ENCODE results near the gene CGB2. TPM values are rescaled to one million over a fixed set of nuclear protein-coding genes. Genes with fewer than 3 reads are reported as not detected.
"Not testable (repeated sequence)": the region's sequence is repeated elsewhere in the genome, so short reads cannot be mapped to it uniquely, and the experiment has no call there.

CGB2 gene
- not detected for total RNA-seq

DNA sequence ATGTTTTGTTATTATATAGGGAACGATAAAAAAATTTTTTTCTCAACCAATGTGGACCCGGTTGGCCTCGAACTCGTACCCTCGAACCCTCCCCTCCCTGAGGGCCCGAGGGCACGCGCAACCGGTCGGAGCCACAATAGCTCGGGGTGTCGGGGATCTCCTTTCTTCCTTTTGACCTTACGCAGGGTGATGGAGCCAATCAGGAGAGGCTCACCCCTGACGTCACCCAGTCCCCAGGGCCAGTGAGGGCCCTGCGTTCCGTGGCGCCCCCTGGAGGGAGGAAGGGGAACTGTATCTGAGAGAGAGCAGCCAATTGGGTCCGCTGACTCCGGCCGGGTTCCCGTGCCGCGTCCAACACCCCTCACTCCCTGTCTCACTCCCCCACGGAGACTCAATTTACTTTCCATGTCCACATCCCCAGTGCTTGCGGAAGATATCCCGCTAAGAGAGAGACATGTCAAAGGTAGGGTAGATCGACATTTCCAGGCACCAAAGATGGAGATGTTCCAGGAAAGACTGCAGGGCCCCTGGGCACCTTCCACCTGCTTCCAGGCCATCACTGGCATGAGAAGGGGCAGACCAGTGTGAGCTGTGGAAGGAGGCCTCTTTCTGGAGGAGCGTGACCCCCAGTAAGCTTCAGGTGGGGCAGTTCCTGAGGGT, at the start of gene CGB2:
TSS of gene CGB2 (plus strand) at position 249 of the 660 bp plus-strand sequence. CDS start at position 455, 206 bp downstream.
- not testable (repeated sequence) for DNase-seq (ENCODE audit: low spot score in 2 of 2); FAIRE-seq

DNA sequence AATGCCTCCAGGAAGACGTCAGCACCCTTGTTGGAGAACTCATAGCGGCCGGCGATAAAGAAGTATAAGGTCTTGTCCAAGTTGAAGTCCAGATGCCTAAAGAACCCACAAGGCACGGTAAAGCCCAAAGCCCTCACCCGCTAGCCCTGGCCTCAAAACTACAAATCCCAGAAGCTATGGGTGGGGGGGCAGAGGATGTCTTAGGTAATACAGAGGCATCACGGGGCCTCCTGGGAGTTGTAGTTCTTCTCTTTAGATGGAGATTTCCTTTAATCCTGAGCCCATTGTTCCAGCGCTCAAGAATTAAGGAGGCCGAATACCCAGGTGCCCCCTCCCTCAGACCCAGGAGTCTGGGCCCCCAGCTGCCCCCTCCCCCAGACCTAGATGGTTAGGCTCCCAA, 49.4 kb upstream of the CGB2 start:
- FAIRE-seq (no peak), DNase-seq (ENCODE audit: low spot score in 2 of 2) (no peak)

DNA sequence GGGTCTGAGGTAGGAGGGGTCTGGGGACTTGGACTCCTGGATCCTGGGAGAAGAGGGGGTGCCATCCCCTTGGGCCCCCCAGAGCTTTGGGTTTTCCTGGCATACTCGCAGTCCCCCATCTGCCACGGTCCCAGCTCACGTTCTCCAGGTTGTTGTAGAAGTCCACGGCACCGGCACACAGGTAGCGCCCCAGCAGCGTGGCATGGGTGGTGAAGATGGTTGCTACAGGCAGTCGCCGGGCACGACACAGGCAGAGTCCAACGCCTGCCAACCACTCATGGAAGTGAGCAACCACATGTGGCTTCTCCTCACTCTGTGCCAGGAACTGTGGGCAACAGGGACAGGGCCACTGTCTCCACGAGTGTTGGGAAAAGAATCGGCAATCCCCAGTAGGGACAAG, 46.0 kb upstream of the CGB2 start:
- FAIRE-seq (no peak), DNase-seq (ENCODE audit: low spot score in 2 of 2) (no peak)

DNA sequence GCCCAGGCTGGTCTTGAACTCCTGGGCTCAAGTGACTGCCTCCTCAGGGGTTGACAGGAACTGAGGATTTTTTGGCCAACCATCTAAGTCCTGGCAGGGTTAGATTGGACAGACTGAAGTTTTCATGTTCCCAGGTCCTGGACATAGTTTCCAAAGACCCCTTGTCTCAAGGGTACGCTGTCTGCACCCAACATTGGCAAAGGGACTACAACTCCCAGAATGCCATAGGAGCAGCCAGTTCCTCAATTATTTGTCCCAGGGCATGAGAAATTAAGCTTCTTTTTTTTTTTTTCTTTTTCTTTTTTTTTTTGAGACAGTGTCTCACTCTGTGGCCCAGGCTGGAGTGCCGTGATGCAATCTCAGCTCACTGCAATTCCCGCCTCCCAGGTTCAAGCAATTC, 45.5 kb upstream of the CGB2 start:
- DNase-seq (ENCODE audit: low spot score in 2 of 2) (no peak), FAIRE-seq (no peak)

DNA sequence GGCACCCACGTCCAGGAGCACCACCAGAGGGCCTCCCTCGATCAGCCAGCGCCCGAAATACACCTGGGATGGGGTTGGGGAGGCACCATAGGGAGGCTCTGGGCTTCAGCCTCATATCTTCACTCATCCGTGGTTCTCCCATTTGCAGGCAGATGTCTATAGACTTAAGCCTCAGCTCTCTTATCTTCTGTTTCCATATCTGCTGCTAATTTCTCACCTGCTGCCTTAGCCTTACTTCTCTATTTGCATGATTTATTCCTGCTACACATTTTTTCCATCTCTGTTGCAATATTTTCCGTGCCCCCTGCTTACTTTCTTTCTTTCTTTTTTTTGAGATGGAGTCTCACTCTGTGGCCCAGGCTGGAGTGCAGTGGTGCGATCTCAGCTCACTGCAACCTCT, 44.4 kb upstream of the CGB2 start:
- DNase-seq (ENCODE audit: low spot score in 2 of 2), result no peak
- FAIRE-seq, result no peak

DNA sequence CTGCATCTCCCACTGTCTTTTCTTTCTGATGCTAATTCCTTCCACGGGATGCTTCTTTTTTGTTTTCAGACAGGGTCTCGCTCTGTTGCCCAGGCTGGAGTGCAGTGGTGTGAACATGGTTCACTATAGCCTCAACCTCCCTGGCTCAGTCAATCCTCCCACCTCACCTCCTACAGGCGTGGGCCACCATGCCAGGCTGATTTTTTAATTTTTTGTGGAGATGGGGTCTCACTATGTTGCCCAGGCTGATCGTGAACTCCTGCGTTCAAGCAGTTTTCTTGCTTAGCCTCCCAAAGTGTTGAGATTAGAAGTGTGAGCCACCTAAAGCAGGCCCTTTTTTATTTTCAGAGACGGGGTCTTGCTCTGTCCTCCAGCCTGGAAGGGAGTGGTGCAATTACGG, 43.4 kb upstream of the CGB2 start:
- FAIRE-seq (no peak), DNase-seq (ENCODE audit: low spot score in 2 of 2) (no peak)

DNA sequence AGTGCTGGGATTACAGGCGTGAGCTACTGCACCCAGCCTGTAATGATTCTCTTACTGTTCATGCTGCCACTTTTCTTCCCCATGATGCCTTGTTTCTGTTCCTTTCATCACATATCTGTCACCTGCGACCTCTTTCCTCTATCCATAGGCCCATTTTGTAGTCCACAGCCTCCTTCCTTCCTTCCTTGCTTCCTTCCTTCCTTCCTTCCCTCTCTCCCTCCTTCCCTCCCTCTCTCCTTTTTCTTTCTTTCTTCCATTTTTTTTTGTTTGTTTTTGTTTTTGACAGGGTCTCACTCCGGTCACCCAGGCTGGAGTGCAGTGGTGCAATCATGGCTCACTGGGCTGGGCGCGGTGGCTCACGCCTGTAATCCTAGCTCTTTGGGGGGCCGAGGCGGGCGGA, 42.8 kb upstream of the CGB2 start:
- FAIRE-seq (no peak), DNase-seq (ENCODE audit: low spot score in 2 of 2) (no peak)

DNA sequence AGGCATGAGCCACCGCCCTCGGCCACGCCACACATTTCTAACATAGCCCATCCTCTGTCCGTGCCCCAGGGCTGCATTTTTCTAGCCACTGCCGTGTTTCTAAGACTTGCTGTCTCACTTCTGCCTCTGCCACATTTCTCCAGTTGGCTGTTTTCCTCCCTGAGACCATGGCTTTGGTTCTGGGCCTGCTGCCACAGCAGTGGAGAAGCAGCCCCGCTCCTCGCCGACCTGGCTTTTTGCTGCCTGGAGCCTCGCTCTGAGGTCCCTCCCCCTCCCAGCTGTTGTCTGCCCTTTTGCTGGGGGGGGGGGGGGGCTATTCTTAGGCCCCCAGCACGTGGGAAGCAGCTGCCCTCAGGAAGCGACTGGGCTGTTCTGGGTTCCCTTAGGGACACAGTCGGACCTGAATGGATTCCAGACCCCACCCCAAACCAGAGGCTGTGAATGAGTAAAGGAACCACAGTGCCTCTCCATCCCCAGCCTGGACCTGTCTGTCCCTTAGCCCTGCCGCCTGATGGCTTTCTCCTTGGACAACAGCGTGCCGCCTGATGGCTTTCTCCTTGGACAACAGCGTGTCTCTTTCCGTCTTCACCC, 41.9 kb upstream of the CGB2 start:
- DNase-seq (ENCODE audit: low spot score in 2 of 2) (no peak), FAIRE-seq (no peak)

DNA sequence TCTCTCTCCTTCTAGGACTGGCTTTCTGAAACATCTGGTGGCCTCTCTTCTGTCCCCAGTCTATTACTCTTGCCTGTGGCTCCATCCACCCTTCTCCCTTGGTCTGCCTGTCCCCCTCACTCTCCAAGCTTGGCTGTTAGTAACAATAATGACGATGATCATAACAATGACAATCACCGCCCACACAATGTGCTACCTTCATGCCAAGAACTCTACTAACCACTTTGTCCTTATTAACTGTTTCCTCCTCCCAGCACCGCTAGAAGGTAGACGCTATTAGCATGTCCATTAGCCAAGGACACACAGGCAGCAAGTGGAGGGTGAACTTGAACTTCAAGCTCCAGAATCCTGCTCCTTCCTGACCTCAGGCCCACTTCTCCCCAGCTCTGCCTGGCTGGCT, 41.3 kb upstream of the CGB2 start:
- FAIRE-seq (no peak), DNase-seq (ENCODE audit: low spot score in 2 of 2) (no peak)

DNA sequence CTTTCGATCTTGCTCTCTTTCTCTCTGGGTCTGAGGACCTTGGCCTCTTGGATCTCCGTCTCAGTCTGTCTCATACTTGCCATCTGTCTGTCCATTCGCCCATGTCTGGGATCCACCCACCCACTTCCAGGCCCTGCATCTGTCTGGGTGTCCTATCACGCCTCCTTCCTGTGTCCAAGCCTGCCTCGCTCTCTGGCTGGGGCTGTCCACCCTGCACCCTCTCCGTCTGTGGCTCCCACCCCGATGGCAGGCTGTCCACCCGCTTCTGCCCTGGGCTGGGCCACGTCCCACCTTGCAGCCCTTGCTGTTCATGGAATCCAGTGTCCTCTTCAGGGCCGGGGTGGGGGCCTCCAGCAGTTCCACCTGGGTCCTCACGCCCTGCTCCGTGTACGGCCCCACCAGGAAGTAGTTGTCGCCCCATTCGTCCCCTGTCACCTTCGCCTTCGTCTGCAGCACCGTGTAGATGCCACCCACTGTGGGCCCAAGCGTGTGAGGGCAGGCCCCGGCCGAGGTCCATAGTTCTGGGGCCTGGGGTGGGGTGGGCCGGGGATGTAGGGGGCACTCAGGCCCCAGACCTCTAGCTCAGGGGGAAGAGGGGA, 40.6 kb upstream of the CGB2 start:
- FAIRE-seq (no peak), DNase-seq (ENCODE audit: low spot score in 2 of 2) (no peak)

DNA sequence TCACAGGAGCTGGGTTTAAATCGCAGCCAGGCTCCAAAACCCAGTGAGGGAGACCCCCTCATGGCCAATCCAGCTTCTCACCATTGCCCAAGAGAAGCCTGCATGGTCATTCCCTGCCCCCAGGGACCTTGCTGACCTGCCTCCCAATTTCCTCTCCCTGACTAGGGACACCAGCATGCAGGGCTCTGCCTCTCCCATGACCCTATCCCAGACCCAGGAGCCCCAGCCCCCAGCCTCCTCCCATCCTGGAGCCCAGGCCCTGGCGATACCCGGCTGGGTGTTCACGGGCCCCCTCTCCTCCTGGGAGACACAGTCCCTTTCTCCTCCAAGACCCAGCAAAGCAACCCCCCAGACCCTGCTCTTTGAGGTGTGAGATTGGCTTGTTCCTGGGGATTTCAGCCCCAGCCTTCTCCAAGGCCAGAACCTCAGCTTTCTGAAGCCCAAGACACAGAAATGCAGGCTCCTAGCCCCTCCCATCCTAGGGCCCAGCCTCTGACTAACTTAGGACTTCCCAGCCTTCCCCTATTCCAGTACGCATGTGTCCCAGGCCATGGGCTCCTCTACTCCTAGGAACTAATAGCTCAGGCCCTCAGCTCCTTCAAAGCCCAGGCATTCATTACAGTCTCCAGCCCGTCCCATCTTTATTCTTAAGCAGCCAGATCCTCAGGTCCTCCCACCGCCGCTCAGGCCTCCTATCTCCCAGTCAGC, 39.7 kb upstream of the CGB2 start:
- no peak for FAIRE-seq
- DNase-seq (ENCODE audit: low spot score in 2 of 2), result peak in 1 of 2 donors; percentile 74

DNA sequence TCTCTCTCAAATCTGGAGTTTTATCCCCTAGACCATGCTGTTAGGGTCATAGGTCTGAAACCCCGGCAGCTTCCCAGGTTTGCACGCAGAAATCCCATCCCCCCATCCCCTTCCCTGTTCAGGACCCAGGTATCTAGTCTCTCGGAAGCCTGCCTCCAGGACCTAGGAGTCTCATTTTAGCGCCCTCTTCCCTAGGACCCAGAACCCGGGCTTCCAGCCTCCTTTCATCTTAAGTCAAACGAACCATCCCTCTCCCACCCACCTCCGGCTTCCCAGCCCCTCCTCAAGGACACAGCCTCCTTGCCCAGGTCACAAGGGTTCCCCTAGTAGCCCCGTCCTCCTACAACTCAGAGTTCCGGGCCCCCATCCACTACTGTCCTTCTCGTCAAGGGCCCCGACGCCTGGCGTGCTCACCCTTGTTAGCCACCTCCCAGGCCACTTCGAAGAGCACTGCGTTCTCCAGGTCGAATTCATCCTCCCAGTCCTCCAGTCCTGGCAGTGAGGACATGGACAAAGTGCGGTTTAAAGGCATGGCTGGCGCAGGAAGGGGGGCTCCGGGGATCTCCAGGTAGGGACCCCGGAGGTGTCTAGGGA, 39.0 kb upstream of the CGB2 start:
- FAIRE-seq (no peak), DNase-seq (ENCODE audit: low spot score in 2 of 2) (no peak)

DNA sequence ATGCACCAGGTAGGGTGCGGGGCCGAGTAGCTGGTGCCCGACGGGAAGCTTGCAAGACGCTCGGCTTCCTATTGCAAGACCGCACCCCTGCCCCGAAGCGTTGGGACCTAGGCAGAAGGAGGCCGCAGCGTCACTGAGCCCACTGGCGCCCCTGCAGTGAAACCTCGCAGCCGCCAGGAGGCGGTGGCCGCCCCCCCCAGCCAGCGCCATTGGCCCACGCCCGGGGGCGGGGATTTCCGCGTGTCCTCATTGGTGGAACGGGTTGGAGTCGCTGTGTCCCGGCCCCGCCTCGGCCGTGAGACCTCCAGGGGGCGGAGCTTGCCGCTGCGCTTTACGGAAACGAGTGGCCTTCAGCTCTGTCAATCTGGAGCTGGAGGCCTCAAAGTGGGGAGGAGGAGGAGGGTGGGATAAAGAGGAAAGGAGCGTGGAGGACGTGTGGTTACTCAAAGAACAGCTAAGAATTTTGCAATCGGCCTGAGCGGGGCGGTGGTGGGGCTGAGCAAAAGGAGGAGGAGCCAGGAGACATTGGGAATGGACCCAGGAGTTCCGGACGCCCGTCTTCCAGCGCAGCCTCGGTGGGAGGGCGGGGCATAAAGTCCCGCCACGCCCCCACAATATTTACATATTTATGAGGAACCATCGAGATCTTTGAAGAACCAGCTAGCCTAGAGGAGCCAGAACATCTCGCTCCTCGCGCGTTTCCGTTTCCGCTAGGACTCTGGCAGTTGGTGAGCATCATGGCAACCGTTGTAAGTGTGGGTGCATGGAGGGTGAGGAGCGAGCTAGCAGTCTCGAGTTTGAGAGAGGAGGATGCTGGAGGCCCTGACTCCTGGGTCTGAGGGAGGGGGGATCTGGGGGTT, 38.3 kb upstream of the CGB2 start, which contains the start of the genes GYS1 and RUVBL2:
TSS of gene GYS1 (minus strand) at position 135 of the 860 bp plus-strand sequence. CDS start 197 bp downstream, outside the sequence.
TSS of gene RUVBL2 (plus strand) at position 713 of the 860 bp plus-strand sequence. CDS start at position 738, 25 bp downstream.
- DNase-seq (ENCODE audit: low spot score in 2 of 2) (peak; percentile 97 to 99), FAIRE-seq (peak; percentile 82)

DNA sequence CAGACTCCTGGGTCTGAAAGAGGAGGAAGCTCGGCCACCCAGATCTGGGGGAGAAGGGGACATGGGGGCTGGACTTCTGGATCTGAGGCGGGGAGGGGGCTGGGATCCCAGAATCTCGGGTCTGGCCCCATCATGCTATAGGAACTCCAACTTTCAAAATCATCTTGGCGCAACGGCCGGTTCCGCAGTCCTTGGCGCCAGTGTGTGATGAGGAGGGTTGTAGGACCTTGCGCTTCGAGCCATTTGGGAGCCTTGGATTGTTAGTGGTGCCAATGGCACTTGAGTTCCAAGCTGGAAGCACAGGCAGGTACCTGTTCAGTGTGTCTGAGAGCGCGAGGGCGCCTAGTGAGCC, 37.7 kb upstream of the CGB2 start:
- DNase-seq (ENCODE audit: low spot score in 2 of 2), result no peak
- no peak for FAIRE-seq

DNA sequence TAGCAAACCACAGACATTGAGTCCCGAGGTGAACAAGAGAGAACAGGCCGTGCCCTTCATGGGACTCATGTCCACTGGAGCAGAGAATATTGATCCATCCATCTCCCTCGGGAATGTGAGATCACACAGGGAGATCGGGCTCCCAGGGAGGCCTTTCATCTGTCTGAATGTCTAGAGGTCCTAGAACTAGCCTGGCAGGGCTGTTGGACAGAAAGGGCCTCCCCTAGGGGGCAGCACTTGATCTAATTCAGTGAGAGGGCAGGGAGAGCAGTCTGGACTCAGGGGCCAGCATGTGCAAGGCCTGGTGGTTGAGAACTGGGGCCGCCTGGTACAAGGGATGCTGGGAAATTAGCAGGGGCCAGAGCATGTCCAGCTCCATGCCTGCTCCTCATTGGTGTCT, 33.7 kb upstream of the CGB2 start:
- no peak for FAIRE-seq
- DNase-seq (ENCODE audit: low spot score in 2 of 2), result no peak

DNA sequence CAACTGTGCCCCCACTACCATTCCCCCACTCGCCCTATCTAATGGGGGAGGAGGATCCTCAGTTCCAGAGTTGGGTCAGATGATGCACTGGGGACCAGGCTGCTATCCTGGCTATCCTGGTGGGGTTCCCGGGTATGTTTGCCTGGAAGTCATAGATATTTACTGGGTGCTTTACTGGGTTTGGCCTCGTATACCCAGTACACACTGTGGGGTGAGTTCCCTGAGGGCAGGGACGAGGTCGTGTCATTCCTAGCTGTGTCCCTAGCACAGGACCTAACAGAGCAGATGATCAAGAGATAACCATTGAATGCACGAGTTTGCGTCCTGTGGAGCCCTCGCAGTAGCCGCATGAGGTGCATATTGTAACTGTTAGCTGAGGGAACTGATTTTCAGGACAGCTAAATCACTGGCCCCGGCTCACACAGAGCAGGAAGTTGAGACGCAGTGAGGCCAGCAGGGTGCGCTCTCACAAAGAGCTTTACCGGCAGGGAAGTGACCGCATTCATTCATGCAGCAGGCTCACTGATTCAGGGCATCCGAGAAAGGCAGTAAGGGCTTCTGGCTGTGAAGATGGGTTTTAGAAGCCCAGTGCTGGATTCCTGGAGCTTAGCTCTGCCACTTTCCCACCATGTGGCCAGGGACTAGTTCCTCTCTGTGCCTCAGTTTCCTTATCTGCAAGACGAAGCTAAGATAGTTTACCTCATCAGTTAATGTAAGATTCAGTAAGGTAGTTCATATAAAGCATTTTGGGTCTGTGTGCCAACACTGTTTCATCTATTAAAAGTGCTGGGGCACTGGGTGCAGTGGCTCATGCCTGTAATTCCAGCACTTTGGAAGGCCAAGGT, 32.0 kb upstream of the CGB2 start:
- FAIRE-seq (no peak), DNase-seq (ENCODE audit: low spot score in 2 of 2) (no peak)

DNA sequence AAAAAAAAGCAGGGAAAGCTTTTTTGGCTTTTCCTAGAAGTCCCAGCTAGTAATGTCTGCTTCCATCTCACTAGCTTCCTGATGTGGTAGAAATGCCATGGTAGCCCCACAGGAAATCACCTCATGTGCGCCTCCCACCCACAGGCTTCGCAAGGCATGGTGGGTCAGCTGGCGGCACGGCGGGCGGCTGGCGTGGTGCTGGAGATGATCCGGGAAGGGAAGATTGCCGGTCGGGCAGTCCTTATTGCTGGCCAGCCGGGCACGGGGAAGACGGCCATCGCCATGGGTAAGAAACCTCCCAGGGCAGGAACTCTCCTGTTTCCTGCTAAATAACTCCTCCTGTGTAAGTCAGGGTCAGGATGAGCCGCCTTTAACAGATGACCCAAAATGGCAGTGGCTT, 27.6 kb upstream of the CGB2 start:
- DNase-seq (ENCODE audit: low spot score in 2 of 2) (no peak), FAIRE-seq (no peak)

DNA sequence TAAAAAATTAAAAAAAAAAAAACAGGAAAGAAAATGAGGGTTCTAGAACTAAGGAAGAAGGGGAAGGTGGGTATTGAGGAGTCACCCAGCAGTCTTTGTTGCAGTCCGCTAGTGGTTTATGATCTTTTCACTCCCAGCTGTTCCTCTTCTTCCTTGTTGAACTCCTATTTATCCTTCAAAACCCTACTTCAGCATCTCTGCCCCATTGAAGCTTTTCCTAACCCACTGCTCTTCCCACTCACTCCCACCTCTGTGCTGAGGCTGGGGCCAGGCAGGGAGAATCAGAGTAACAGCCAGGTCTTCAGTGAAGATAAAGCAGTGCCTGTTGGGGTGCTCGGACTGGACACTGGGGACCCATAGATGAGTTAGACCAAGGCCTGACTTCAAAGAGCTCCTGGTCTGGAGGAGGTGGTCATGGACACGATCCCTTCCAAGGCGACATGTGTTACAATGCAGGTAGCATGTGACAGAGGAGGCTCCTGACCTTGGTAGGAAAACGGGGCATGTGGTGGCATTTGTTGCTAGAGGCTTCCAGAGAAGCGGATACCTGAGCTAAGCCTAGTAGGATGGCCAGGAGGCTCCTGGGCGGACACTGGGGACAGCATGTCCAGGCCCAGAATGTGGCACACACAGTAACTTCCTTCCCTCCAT, 26.6 kb upstream of the CGB2 start:
- FAIRE-seq, result no peak

DNA sequence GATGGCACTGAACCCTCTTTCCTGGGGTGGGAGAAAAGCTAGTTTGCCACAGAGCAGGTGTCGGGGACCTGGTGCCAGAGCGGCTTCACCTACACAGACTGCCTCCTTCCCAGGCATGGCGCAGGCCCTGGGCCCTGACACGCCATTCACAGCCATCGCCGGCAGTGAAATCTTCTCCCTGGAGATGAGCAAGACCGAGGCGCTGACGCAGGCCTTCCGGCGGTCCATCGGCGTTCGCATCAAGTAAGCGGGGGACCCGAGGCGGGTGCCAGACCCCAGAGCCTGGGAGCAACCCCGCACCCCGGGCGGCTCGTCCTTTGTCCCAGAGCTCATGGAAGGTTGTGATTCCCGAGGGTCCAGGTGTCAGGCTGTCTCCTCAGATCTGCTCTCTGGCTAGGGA, 24.8 kb upstream of the CGB2 start:
- DNase-seq (ENCODE audit: low spot score in 2 of 2) (no peak), FAIRE-seq (no peak)

More for the DNA sequence above, 26.6 kb upstream of the CGB2 start:
- DNase-seq (ENCODE audit: low spot score in 2 of 2), result no peak
